HL-60 (cell line): Measurements from ENCODE around the gene DNMT1.

ENCODE experiments used
- DNase-seq, 2 experiments: peaks; one replicate each; pipeline ENCODE4 v3.0.0-alpha.2; 2010 to 2020; ENCODE audit warnings: low read depth in 1 of 2, low spot score in 1 of 2
- H3K27ac ChIP-seq: fragments of 250-450 bp; sonication (Bioruptor Pico); replicated peaks from 2 replicates; pipeline ENCODE4 v1.5.1; 2020; ENCODE audit warnings: mild to moderate bottlenecking, moderate library complexity
- H3K27me3 ChIP-seq: fragments of 250-450 bp; sonication (Bioruptor Pico); 2 replicates; pipeline ENCODE4 v1.5.1; 2021; ENCODE audit warnings: mild to moderate bottlenecking, moderate library complexity; ENCODE audit not compliant: insufficient read depth, poor library complexity, severe bottlenecking
- H3K4me3 ChIP-seq: replicated peaks from 2 replicates; pipeline ENCODE4 v1.5.1; 2011; ENCODE audit warnings: mild to moderate bottlenecking, control low read depth, low read length; ENCODE audit not compliant: insufficient read depth
- GABPA ChIP-seq: IDR thresholded peaks from 2 replicates; pipeline ENCODE4 v1.6.1; 2012; ENCODE audit warnings: low read depth
- POLR2AphosphoS5 ChIP-seq: IDR thresholded peaks from 2 replicates; pipeline ENCODE4 v1.6.1; 2012; ENCODE audit warnings: low read depth
- SPI1 ChIP-seq: IDR thresholded peaks from 2 replicates; pipeline ENCODE4 v1.6.1; 2012; ENCODE audit warnings: low read depth, mild to moderate bottlenecking, borderline replicate concordance
- TF ChIP-seq, protein P1 (sequence below): IDR thresholded peaks from one replicate; pipeline ENCODE4 v1.5.1; 2011; ENCODE audit warnings: low read length, control low read depth, inconsistent platforms; ENCODE audit not compliant: insufficient read depth
- TF ChIP-seq, protein P2 (sequence below): IDR thresholded peaks from 2 replicates; pipeline ENCODE4 v1.6.1; 2012; ENCODE audit warnings: low read depth; ENCODE audit not compliant: insufficient replicate concordance

The DNMT1 gene

DNA sequence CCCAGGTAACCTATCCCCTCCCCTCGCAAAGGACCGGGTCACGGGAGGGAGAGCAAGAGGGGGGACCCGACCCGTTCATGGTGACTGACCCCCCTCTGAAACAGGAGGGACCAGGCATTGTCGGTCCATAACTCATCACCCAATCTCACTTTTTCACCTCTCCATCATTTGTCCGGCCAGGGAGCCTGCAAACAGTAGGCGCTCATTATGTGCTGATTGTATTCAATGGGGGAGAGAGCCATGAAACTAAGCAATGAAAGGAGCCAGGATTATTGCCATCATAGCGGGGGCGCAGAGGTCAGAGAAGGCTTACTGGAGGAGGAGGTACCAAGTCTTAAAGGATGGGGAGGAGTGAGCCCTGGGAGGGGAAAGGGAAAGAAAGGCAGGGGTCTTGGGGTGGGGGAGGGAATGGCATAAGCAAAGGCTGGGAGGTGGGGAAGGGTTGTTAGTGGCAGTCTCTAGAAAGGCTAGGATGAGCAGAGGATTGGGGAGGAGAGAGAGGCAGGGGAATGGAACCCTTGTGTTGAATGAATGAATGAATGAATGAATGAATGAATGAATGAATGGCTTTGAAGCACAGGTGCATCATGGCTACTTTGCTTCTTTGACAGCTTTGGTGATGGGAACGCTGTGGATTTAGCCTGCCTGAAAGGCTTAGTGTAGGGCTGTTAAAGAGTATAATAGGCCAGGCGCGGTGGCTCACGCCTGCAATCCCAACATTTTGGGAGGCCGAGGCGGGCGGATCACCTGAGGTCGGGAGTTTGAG is 107.3 kb downstream of the DNMT1 start:
- Histone ChIP-seq H3K27ac (no peak overlapping the region), H3K4me3 (no peak overlapping the region), H3K27me3 (no peaks in the 10 kb centered on the region)
- no peak for DNase-seq
- TF ChIP-seq, protein P1, sequence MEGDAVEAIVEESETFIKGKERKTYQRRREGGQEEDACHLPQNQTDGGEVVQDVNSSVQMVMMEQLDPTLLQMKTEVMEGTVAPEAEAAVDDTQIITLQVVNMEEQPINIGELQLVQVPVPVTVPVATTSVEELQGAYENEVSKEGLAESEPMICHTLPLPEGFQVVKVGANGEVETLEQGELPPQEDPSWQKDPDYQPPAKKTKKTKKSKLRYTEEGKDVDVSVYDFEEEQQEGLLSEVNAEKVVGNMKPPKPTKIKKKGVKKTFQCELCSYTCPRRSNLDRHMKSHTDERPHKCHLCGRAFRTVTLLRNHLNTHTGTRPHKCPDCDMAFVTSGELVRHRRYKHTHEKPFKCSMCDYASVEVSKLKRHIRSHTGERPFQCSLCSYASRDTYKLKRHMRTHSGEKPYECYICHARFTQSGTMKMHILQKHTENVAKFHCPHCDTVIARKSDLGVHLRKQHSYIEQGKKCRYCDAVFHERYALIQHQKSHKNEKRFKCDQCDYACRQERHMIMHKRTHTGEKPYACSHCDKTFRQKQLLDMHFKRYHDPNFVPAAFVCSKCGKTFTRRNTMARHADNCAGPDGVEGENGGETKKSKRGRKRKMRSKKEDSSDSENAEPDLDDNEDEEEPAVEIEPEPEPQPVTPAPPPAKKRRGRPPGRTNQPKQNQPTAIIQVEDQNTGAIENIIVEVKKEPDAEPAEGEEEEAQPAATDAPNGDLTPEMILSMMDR, result no peak
- no peak for TF ChIP-seq SPI1
- TF ChIP-seq, protein P2, sequence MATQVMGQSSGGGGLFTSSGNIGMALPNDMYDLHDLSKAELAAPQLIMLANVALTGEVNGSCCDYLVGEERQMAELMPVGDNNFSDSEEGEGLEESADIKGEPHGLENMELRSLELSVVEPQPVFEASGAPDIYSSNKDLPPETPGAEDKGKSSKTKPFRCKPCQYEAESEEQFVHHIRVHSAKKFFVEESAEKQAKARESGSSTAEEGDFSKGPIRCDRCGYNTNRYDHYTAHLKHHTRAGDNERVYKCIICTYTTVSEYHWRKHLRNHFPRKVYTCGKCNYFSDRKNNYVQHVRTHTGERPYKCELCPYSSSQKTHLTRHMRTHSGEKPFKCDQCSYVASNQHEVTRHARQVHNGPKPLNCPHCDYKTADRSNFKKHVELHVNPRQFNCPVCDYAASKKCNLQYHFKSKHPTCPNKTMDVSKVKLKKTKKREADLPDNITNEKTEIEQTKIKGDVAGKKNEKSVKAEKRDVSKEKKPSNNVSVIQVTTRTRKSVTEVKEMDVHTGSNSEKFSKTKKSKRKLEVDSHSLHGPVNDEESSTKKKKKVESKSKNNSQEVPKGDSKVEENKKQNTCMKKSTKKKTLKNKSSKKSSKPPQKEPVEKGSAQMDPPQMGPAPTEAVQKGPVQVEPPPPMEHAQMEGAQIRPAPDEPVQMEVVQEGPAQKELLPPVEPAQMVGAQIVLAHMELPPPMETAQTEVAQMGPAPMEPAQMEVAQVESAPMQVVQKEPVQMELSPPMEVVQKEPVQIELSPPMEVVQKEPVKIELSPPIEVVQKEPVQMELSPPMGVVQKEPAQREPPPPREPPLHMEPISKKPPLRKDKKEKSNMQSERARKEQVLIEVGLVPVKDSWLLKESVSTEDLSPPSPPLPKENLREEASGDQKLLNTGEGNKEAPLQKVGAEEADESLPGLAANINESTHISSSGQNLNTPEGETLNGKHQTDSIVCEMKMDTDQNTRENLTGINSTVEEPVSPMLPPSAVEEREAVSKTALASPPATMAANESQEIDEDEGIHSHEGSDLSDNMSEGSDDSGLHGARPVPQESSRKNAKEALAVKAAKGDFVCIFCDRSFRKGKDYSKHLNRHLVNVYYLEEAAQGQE, result no peak
- TF ChIP-seq POLR2AphosphoS5, result no peak

DNA sequence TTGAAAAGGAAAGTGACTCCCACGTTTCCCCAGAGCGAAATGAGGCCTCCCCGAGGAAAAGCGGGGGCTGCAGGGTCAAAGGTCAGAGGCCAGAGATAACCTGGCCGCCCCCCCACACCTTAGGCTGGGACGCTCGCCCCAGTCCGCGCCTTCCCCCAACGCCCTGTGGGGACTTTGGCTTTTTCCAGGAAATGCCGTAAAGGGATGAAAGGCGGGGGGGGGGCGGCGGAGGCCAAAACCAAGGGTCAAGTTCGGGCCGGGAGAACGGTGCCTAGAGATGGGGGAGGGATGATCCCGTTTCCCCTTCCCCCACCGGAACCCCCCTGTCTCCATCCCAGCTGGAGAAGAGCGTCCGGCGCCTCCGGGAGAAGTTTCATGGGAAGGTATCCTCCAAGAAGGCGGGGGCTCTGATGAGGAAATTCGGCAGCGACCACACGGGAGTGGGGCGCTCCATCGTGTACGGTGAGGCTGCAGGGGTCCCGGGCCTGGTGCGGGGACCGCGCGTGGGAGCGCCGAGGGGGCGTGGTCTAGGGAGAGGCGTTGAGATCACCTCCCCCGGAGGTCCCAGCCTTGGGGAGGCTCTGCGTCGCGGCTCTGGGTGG is 108.1 kb downstream of the DNMT1 start:
- DNase-seq, result no peak
- H3K27ac ChIP-seq, result peak overlapping the region; percentile 46
- TF ChIP-seq POLR2AphosphoS5 (no peak), GABPA (no peak), SPI1 (no peak)
- TF ChIP-seq, protein P1, result no peak
- TF ChIP-seq, protein P2, result no peak
- peak overlapping the region; percentile 93 for H3K4me3 ChIP-seq
- H3K27me3 ChIP-seq, result no peaks in the 10 kb centered on the region

DNA sequence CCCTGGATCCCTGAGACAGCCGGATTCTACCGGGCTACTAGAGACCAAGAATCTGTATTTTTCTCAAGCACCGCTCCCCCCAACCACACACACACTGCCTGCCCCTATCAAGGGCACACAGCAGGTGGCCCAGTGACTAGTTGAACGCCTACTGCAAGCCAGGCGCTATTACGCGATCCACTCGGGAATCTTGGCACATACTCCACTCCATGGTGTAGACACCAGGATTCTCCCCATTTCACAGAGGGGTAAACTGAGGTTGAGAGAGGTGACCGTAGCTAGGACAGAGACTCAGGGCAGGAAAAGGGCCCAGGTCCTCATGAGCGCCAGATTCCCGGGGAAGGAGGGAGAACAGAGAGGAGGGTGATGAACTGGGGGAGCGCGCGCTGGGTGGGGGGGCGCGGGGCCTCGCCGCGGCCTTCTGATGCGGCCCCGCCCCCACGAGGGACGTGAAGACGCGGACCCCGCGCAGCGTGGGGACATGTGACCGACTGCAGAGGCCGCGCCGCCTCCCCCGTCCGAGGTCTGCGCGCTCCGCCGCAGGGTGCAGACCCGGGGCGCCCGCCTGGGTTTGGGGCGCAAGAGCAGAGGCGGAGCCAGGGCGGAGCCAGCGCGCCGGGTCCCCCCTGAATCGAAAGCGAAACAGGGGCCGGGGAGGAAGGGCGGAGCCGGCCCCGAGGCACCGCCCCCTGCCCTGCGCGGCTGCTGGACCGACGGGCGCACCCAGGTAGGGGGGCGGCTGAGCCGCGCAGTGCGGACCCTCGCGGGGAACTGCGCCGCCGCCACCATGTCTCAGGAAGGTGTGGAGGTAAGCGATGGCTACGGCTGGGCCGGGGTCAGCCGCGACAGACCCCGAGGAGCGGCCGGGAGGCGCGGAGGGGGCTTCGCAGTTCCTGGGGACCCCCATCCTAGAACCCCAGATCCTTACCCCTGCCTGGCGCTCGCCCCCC is 108.8 kb downstream of the DNMT1 start, which contains the start of gene SHFL:
Gene SHFL, plus strand, starts transcription at position 677 of the 950 bp plus-strand sequence. Its CDS starts 111 bp downstream, at position 788.
- TF ChIP-seq POLR2AphosphoS5 (peak; percentile 21; the same call in 1 of the 2 replicates), SPI1 (no peak)
- Histone ChIP-seq H3K4me3 (peak within 1 kb of the TSS; percentile 93), H3K27me3 (no peaks in the 10 kb centered on the region), H3K27ac (peak within 1 kb of the TSS; percentile 46)
- DNase-seq, result peak; percentile 56 to 82

DNA sequence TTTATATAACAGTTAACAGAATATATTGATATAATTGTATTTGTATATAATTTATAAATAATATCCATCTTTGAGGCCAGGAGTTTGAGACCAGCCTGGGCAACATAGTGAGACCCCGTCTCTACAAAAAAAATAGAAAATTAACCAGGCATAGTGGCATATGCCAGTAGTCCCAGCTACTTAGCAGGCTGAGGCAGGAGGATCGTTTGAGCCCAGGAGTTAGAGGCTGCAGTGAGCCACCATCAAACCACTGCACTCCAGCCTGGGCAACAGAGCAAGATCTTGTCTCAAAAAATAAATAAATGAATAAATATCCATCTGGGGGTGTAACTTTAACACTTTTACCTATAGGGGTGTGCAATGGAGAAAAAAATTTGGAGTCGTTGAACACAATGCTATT is 110.0 kb downstream of the DNMT1 start:
- DNase-seq, result no peak
- TF ChIP-seq POLR2AphosphoS5 (no peak), GABPA (no peak)
- TF ChIP-seq, protein P1, result no peak
- no peaks in the 10 kb centered on the region for H3K27me3 ChIP-seq
- no peak overlapping the region for H3K27ac ChIP-seq
- H3K4me3 ChIP-seq, result no peak overlapping the region
